HEK293T (cell line): ENCODE results near the gene FCRL2.

Experiments
- CTCF ChIA-PET: fragments of 350-600 bp; formaldehyde crosslinking; extraction: SDS; loops from one replicate; lab custom pipeline; 2021; ENCODE audit warnings: antibody characterized with exemption, inconsistent platforms; lab: Yijun Ruan, JAX
- POLR2A ChIA-PET: fragments of 350-600 bp; formaldehyde crosslinking; extraction: SDS; loops from one replicate; lab custom pipeline; 2020; ENCODE audit warnings: antibody characterized with exemption, inconsistent platforms; lab: Yijun Ruan, JAX
- DNase-seq: peaks from one replicate; pipeline ENCODE4 v3.0.0; 2012; ENCODE audit warnings: mixed read lengths; ENCODE audit errors: extremely low spot score
- ARNT ChIP-seq: fragments of 450-650 bp; IDR thresholded peaks from 2 replicates; pipeline ENCODE4 v1.6.1; 2017; ENCODE audit warnings: mild to moderate bottlenecking
- BHLHE40 ChIP-seq: fragments of 450-650 bp; IDR thresholded peaks from 2 replicates; pipeline ENCODE4 v1.6.1; 2016; ENCODE audit warnings: mild to moderate bottlenecking, moderate library complexity, borderline replicate concordance
- CTBP1 ChIP-seq: fragments of 450-650 bp; IDR thresholded peaks from 2 replicates; pipeline ENCODE4 v1.6.1; 2016; ENCODE audit warnings: borderline replicate concordance
- ELF4 ChIP-seq: fragments of 450-650 bp; IDR thresholded peaks from 2 replicates; pipeline ENCODE4 v1.6.1; 2017; ENCODE audit warnings: antibody characterized with exemption
- FOXA1 ChIP-seq: fragments of 450-650 bp; IDR thresholded peaks from 2 replicates; pipeline ENCODE4 v1.6.1; 2016; ENCODE audit warnings: mild to moderate bottlenecking
- FOXK2 ChIP-seq: fragments of 450-650 bp; IDR thresholded peaks from 2 replicates; pipeline ENCODE4 v1.6.1; 2016; ENCODE audit warnings: mild to moderate bottlenecking
- FOXM1 ChIP-seq: fragments of 450-650 bp; IDR thresholded peaks from 2 replicates; pipeline ENCODE4 v1.6.1; 2017; ENCODE audit warnings: mild to moderate bottlenecking, borderline replicate concordance
- HDGF ChIP-seq: fragments of 450-650 bp; IDR thresholded peaks from 2 replicates; pipeline ENCODE4 v1.6.1; 2017; ENCODE audit warnings: antibody characterized with exemption, borderline replicate concordance
- L3MBTL2 ChIP-seq: fragments of 450-650 bp; conservative IDR thresholded peaks from 2 replicates; pipeline ENCODE4 v1.6.1; 2016; ENCODE audit warnings: mild to moderate bottlenecking
- LEF1 ChIP-seq: fragments of 450-650 bp; IDR thresholded peaks from 2 replicates; pipeline ENCODE4 v1.6.1; 2017; ENCODE audit warnings: mild to moderate bottlenecking, borderline replicate concordance
- NFRKB ChIP-seq: fragments of 450-650 bp; IDR thresholded peaks from 2 replicates; pipeline ENCODE4 v1.6.1; 2016; ENCODE audit warnings: mild to moderate bottlenecking, moderate library complexity
- SP1 ChIP-seq: fragments of 450-650 bp; IDR thresholded peaks from 2 replicates; pipeline ENCODE4 v1.6.1; 2017
- SUZ12 ChIP-seq: fragments of 450-650 bp; IDR thresholded peaks from 2 replicates; pipeline ENCODE4 v1.6.1; 2016; ENCODE audit warnings: mild to moderate bottlenecking
- TARDBP ChIP-seq: fragments of 450-650 bp; IDR thresholded peaks from 2 replicates; pipeline ENCODE4 v1.6.1; 2016
- ZNF384 ChIP-seq: fragments of 450-650 bp; IDR thresholded peaks from 2 replicates; pipeline ENCODE4 v1.6.1; 2016
- TF ChIP-seq, protein P1 (sequence below): fragments of 450-650 bp; IDR thresholded peaks from 2 replicates; pipeline ENCODE4 v1.6.1; 2016

Gene FCRL2

DNA sequence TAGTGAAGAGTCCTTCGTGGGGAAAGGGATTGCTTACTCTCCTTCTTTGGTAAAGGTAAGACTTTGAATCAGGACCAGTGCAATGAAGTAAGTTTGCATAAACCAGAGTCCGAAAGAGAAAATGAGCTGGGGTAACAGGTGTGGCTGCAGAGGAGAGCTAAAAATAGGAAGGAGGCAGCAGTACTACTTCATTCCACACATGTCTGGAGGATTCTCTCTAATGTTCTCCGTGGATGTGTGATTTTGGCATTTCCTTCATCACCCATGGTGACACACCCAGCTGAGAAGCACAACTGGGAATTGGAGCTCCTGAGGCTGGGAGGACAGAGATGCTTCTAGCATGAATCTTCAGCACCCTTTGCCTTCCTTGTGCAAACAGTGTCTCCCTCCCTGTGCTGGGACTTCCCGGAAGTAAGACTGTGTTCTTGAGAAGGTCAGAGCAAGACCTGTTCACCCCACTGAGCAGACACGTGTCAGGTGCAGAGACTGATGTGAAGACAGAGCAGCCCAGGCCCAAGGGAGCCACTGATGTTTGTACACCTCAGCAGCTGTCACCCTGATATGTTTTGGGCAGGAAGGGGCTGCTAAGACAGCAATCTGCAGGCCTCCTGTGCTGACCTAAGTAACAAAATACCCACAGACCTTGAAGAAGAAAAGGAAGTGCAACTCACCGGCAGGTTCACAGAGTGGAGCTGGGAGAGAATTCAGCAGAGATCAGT lies 29.7 kb upstream of the FCRL2 start:
- TF ChIP-seq CTBP1 (no peak), NFRKB (no peak), HDGF (no peak), TARDBP (no peak), FOXM1 (no peak), ZNF384 (no peak), FOXA1 (no peak), LEF1 (no peak), L3MBTL2 (no peak), FOXK2 (no peak), BHLHE40 (no peak)
- TF ChIP-seq, protein P1, sequence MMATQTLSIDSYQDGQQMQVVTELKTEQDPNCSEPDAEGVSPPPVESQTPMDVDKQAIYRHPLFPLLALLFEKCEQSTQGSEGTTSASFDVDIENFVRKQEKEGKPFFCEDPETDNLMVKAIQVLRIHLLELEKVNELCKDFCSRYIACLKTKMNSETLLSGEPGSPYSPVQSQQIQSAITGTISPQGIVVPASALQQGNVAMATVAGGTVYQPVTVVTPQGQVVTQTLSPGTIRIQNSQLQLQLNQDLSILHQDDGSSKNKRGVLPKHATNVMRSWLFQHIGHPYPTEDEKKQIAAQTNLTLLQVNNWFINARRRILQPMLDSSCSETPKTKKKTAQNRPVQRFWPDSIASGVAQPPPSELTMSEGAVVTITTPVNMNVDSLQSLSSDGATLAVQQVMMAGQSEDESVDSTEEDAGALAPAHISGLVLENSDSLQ = no peak
- POLR2A ChIA-PET = no interaction called here
- DNase-seq = no peak
- CTCF ChIA-PET = no interaction called here

DNA sequence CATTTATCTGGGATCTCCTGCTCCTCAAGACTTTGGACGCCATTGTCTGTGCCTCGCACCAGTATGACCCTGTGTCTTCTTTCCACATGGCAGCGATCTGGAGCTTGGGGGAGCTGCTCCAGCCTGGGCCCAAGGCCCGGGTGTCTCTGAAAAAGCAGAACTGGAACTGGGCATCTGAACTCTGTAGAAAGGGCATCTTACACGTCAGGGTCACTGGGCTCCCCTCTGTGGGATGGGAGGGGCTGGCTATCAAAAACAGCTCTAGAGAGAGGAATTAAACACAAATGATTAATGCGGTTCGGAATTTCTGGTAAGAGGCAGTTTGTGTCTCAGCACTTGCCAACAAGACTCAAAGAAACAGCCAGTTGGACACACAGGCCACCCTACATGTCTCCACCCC lies 26.9 kb upstream of the FCRL2 start:
- TF ChIP-seq HDGF = no peak
- no peak for TF ChIP-seq FOXA1
- TF ChIP-seq ELF4 = no peak
- no peak for TF ChIP-seq NFRKB
- no peak for TF ChIP-seq TARDBP
- no peak for TF ChIP-seq LEF1
- no peak for TF ChIP-seq SUZ12
- no peak for TF ChIP-seq ZNF384
- no peak for TF ChIP-seq ARNT
- no peak for TF ChIP-seq CTBP1
- TF ChIP-seq, protein P1 = no peak
- TF ChIP-seq L3MBTL2 = no peak
- TF ChIP-seq BHLHE40 = no peak
- no peak for TF ChIP-seq FOXM1
- TF ChIP-seq SP1 = no peak
- ChIA-PET CTCF (interaction anchor here (0.6 kb wide), 1 partner anchor 78 kb away, joined by 3 read pairs; no protein-coding TSS in a partner anchor), POLR2A (no interaction called here)
- no peak for DNase-seq

DNA sequence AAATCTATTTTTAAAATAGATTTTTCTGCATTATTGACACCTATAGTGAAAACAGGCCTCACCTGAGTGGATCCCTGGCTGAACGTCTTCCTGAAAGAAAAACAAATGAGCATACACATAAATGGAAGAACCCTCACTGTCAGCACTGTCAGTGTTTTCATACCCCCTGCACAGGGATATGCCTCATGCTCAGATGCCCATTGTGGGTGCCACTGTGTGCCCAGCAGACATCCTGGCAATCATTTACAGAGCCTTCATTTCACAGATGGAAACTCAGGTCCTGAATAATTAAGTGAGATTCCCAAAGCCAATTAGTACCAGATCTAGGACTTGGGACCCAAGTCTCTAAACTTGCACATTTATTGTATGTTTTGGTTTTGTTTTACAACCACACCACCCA lies 23.1 kb upstream of the FCRL2 start:
- TF ChIP-seq NFRKB = no peak
- no peak for TF ChIP-seq HDGF
- ChIA-PET CTCF (no interaction called here), POLR2A (no interaction called here)
- no peak for DNase-seq

DNA sequence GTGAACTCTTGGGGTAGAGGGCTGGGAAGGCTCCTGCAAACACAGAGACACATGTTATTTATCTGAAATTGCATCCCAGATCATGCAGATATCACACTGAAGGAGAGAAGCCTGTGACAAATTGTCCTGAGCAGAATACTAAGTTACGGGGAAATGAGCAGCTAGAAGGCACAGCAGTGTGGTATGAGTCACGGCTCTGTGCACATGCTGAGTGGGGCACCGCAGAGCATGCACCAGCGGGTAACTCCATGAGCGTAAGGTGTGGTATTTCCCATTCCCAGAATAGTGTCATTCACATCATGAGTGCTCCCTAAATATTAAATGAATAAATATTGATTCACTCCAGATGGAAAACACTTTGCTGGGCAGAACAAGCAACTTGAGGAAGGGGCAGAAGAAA lies 21.3 kb upstream of the FCRL2 start:
- no peak for DNase-seq
- TF ChIP-seq ZNF384 (no peak), FOXM1 (no peak), TARDBP (no peak), L3MBTL2 (no peak), NFRKB (no peak), HDGF (no peak), SUZ12 (no peak), LEF1 (no peak)
- CTCF ChIA-PET = no interaction called here
- POLR2A ChIA-PET = no interaction called here

DNA sequence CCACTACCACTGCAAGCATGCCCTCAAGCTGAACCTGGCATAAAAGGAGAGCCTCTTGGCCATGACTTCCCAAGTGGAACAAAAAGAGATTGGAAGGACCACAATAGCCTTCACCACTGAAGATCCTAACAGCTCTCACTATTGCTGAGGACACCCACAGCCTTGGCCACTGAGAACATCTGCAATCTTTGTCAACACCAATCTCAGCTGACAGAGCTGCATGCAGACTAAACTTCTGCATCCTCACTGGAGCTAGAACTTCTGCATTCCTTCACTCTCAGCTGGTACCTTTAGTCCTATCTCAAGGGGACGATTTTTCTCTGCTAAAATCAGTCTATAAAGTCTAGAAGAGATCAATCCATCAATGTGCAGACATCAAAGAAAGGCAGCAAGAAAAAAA lies 8.3 kb upstream of the FCRL2 start:
- DNase-seq = no peak
- TF ChIP-seq FOXK2 (no peak), SP1 (no peak), L3MBTL2 (no peak), HDGF (no peak), LEF1 (no peak), SUZ12 (no peak), FOXM1 (no peak), ZNF384 (no peak), ELF4 (no peak), FOXA1 (no peak), TARDBP (no peak), ARNT (no peak), NFRKB (no peak), CTBP1 (no peak), BHLHE40 (no peak)
- TF ChIP-seq, protein P1 = no peak
- ChIA-PET POLR2A (no interaction called here), CTCF (no interaction called here)

DNA sequence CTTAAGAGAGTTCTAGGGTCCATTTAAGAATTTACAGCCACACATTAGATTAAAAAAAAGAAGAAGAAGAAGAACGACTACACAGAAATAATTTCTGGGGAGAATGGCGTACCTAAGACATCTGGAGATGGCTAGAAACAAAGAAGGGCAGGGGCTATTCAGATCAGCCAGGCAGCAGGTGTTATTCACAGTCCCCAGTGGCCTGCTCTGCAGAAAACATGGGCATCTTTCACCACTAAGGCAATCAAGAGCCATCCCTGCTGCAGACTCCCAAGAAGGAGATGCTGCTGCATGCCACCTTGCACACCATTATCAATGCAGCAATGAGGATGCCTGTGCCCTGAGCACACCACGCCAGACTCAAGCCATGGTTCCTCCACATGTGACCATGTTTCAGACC lies 7.9 kb upstream of the FCRL2 start:
- no peak for TF ChIP-seq ARNT
- TF ChIP-seq FOXK2 = no peak
- TF ChIP-seq, protein P1 = no peak
- no peak for TF ChIP-seq FOXM1
- no peak for TF ChIP-seq SUZ12
- TF ChIP-seq ZNF384 = no peak
- no peak for TF ChIP-seq NFRKB
- TF ChIP-seq ELF4 = no peak
- TF ChIP-seq L3MBTL2 = no peak
- TF ChIP-seq SP1 = no peak
- no peak for TF ChIP-seq FOXA1
- no peak for TF ChIP-seq HDGF
- TF ChIP-seq BHLHE40 = no peak
- TF ChIP-seq CTBP1 = no peak
- no peak for TF ChIP-seq LEF1
- no peak for TF ChIP-seq TARDBP
- CTCF ChIA-PET = no interaction called here
- POLR2A ChIA-PET = no interaction called here
- DNase-seq = no peak
